Mesenteric fat pad (tissue), 1 donor: Measurements from ENCODE around the gene MIOX. TPM values are rescaled to one million over a fixed set of nuclear protein-coding genes. Genes with fewer than 3 reads are reported as not detected.
"Not testable (repeated sequence)": the region's sequence is repeated elsewhere in the genome, so short reads cannot be mapped to it uniquely, and the experiment has no call there.

ENCODE experiments used
- DNase-seq: peaks from one replicate; pipeline ENCODE4 v3.0.0-alpha.2; 2020; ENCODE audit warnings: low spot score
- total RNA-seq: library from RNA; stranded (reverse); fragmentation: NEBNext Ultra II Directional; extraction: Animal tissue kit (Norgen Biotek cat#: 25700); gene quantifications from one replicate; pipeline ENCODE4 v1.2.1, GENCODE V29; 2021
- donor health status: DM: yes; HTN: yes; CAD: no.

Gene MIOX
- total RNA-seq, 1 donor from 2014 or later: not detected

- no peak for DNase-seq
Observed at GRCh38 chr22:50516068-50516467, 29.4 kb downstream of the MIOX start.

GRCh38 chr22:50516891-50517290, 30.2 kb downstream of the MIOX start:
- DNase-seq: no peak

GRCh38 chr22:50517495-50518260, 31.0 kb downstream of the MIOX start:
- no peak for DNase-seq

GRCh38 chr22:50518606-50519005, 31.9 kb downstream of the MIOX start:
- no peak for DNase-seq

GRCh38 chr22:50519151-50519550, 32.5 kb downstream of the MIOX start:
- DNase-seq: no peak

- not testable (repeated sequence) for DNase-seq
Observed at GRCh38 chr22:50520184-50520583, 33.5 kb downstream of the MIOX start.

GRCh38 chr22:50520826-50521453, 34.3 kb downstream of the MIOX start:
- no peak for DNase-seq

- DNase-seq: no peak
Observed at GRCh38 chr22:50521710-50522109, 35.1 kb downstream of the MIOX start.

- no peak for DNase-seq
Observed at GRCh38 chr22:50522208-50522805, 35.6 kb downstream of the MIOX start.

GRCh38 chr22:50522806-50523438, 36.3 kb downstream of the MIOX start:
- DNase-seq: no peak

GRCh38 chr22:50523458-50523805, 36.8 kb downstream of the MIOX start:
- no peak for DNase-seq

- no peak for DNase-seq
Observed at GRCh38 chr22:50523806-50524675, 37.4 kb downstream of the MIOX start.

GRCh38 chr22:50524676-50525103, 38.0 kb downstream of the MIOX start:
- no peak for DNase-seq

- DNase-seq: peak; percentile 99
Observed at GRCh38 chr22:50525104-50525857, 38.6 kb downstream of the MIOX start, which contains the start of gene SCO2. SCO2 (minus strand) TSS chr22:50525598; CDS start chr22:50524411, 1,187 bp downstream.

GRCh38 chr22:50525858-50526107, 39.1 kb downstream of the MIOX start:
- no peak for DNase-seq

- DNase-seq: no peak
Observed at GRCh38 chr22:50526108-50526833, 39.6 kb downstream of the MIOX start.

- DNase-seq: no peak
Observed at GRCh38 chr22:50526834-50527801, 40.5 kb downstream of the MIOX start.

- DNase-seq: no peak
Observed at GRCh38 chr22:50527921-50528681, 41.4 kb downstream of the MIOX start.
